ENCODE results near the gene PDXDC1.
"Not testable (repeated sequence)": the region's sequence is repeated elsewhere in the genome, so short reads cannot be mapped to it uniquely, and the experiment has no call there.

The PDXDC1 gene

GRCh38 chr16:15016354-15016753 is 41.5 kb downstream of the PDXDC1 start:
- DNase-seq: not testable (repeated sequence)

- DNase-seq: not testable (repeated sequence)
These were observed 42.2 kb downstream of the PDXDC1 start for GRCh38 chr16:15016951-15017580.

GRCh38 chr16:15021429-15021828 is 46.6 kb downstream of the PDXDC1 start:
- DNase-seq: not testable (repeated sequence)

GRCh38 chr16:15022194-15022593 is 47.4 kb downstream of the PDXDC1 start:
- peak; percentile 35 for DNase-seq

- DNase-seq: not testable (repeated sequence)
These were observed 48.7 kb downstream of the PDXDC1 start for GRCh38 chr16:15023381-15024077.

- not testable (repeated sequence) for DNase-seq
These were observed 50.0 kb downstream of the PDXDC1 start for GRCh38 chr16:15024858-15025199.

GRCh38 chr16:15025234-15025951 is 50.6 kb downstream of the PDXDC1 start:
- DNase-seq: not testable (repeated sequence)

- DNase-seq: not testable (repeated sequence)
These were observed 52.2 kb downstream of the PDXDC1 start for GRCh38 chr16:15027051-15027450.

- DNase-seq: not testable (repeated sequence)
These were observed 52.9 kb downstream of the PDXDC1 start for GRCh38 chr16:15027503-15028344.

GRCh38 chr16:15028345-15028715 is 53.5 kb downstream of the PDXDC1 start:
- DNase-seq: not testable (repeated sequence)

GRCh38 chr16:15028801-15029698 is 54.2 kb downstream of the PDXDC1 start:
- not testable (repeated sequence) for DNase-seq

- DNase-seq: not testable (repeated sequence)
These were observed 54.9 kb downstream of the PDXDC1 start for GRCh38 chr16:15029749-15030148.

- no peak for DNase-seq
These were observed 56.4 kb downstream of the PDXDC1 start for GRCh38 chr16:15031179-15031578.

GRCh38 chr16:15031586-15031985 is 56.8 kb downstream of the PDXDC1 start:
- DNase-seq: no peak

- DNase-seq: no peak
These were observed 57.9 kb downstream of the PDXDC1 start for GRCh38 chr16:15032547-15033308.

GRCh38 chr16:15033309-15033707 is 58.5 kb downstream of the PDXDC1 start:
- DNase-seq: no peak

GRCh38 chr16:15034266-15035162 is 59.7 kb downstream of the PDXDC1 start:
- DNase-seq: no peak

- DNase-seq: no peak
These were observed 60.4 kb downstream of the PDXDC1 start for GRCh38 chr16:15035163-15035729.

GRCh38 chr16:15037003-15037402 is 62.2 kb downstream of the PDXDC1 start:
- no peak for DNase-seq

- DNase-seq: no peak
These were observed 62.9 kb downstream of the PDXDC1 start for GRCh38 chr16:15037745-15038144.
